Activated T-cell treated with anti-CD3 and anti-CD28 coated beads, Interleukin-2, amount 50 U/mL, for 1 hour (primary cell): ENCODE data around the gene TNFAIP1.
A peak's percentile ranks its signal among the peaks of the same experiment; 100 is the strongest.
"Not testable (repeated sequence)": the region's sequence is repeated elsewhere in the genome, so short reads cannot be mapped to it uniquely, and the experiment has no call there.

Experiments
- DNase-seq: peaks from one replicate; pipeline ENCODE4 v3.0.0-alpha.2; 2020

The TNFAIP1 gene, protein sequence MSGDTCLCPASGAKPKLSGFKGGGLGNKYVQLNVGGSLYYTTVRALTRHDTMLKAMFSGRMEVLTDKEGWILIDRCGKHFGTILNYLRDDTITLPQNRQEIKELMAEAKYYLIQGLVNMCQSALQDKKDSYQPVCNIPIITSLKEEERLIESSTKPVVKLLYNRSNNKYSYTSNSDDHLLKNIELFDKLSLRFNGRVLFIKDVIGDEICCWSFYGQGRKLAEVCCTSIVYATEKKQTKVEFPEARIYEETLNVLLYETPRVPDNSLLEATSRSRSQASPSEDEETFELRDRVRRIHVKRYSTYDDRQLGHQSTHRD

DNA sequence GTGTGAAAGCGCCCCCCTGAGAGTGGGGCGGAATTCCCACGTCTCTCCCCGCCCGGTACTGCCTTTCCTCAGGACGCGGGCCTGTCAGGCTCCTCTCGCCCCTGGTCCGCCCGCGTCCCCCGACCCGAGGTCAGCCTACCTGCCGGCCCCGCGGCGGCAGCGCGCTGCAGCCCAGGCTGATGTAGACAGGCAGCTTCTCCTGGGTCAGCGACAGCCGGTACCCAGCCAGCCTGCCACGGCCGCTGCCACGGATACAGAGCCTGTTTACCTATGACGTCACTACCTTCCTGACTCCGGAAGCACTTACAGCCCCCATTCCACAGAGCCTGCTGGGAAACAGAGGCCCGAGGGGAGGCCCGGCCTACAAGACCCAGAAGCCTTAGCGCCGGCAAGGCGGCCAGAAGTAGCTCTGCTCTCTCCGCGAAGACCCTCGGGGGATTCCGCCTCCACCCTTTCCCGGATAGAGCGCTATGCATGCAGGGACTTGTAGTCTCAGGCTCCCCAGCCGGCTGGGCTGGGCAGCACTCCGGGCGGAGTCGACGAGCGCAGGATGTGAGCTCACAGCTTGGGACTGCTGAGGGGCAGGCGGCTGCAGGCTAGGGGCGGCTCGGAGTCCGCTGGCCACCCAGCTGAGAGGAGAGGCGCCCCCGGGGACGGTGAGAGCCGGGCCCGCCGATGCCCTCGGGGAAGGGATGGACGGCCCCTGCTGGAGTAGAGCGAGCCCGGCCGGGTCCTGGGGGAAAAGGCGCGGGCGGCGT is at the start of gene TNFAIP1, which contains the start of gene IFT20:
Gene TNFAIP1, plus strand, starts transcription at position 561 of the 758 bp plus-strand sequence. CDS start 3,761 bp downstream, outside the sequence.
Gene IFT20, minus strand, starts transcription at position 272 of the 758 bp plus-strand sequence. CDS start 3,487 bp downstream, outside the sequence.
- DNase-seq = peak; percentile 93

DNA sequence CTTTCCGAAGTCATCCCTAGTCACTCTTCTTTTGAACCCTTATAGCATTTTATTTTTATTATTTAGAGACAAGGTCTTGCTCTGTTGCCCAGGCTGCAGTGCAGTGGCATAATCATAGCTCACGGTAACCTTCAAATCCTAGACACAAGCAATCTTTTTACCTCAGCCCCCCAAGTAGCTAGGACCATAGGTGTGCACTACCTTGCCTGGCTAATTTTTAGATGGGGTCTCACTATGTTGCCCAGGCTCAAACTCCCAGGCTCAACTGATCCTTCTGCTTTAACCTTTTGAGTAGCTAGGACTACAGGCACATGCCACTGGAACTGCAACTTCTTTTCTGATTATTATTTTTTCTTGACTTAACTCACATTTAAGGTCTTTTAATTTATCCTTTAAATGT is 49.6 kb upstream of the TNFAIP1 start:
- no peak for DNase-seq

DNA sequence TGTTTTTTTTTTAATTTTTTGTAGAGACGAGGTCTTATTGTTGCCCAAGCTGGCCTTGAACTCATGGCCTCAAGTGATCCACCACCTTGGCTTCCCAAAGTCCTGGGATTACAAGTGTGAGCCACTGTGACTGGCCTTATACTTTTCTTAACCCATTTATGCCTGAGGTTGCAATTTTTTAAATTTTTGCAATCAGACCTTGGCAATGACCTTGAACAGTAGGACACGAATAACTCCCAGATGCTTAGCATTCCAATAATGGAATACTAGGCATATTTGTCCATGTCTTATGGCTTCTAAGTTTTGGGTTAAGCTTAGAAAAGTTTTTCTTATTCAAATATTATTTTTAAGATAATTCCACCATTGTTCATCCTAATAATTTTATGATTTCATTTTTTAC is 44.9 kb upstream of the TNFAIP1 start:
- no peak for DNase-seq

DNA sequence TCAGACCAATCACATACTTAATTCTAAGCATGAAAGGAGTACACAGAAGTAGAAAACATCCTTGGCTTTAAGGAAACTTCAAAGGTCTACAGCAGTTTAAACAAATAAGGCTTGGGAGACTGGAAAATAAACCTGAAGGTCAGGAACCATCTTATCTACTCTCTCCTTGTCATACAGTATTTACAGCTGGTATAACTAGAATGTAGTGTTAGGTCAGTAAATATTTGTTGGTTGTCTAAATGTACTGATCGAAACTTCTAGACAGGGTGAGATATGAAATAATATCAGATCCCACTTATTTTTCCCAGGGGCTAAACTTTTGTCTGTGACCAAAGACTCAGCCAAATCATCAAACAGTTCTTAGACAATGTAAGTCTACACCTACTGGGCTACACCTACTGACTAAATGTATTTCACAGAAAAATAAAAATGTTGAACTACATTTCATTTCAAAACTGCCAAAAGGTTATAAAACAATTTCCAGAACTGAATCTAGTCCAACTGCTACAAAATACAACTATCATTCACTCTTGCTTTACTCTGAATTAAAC is 43.7 kb upstream of the TNFAIP1 start:
- no peak for DNase-seq

DNA sequence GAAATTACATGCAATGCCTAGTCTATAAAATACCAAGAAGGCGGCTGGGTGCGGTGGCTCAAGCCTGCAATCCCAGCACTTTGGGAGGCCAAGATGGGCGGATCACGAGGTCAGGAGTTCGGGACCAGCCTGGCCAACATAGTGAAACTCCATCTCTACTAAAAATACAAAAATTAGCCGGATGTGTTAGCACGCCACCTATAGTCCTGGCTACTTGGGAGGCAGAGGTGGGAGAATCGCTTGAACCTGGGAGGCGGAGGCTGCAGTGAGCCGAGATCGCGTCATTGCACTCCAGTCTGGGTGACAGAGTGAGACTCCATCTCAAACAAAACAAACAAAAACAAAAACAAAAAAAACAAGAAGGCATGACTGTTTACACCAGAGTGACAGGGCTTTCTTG is 42.7 kb upstream of the TNFAIP1 start:
- not testable (repeated sequence) for DNase-seq

DNA sequence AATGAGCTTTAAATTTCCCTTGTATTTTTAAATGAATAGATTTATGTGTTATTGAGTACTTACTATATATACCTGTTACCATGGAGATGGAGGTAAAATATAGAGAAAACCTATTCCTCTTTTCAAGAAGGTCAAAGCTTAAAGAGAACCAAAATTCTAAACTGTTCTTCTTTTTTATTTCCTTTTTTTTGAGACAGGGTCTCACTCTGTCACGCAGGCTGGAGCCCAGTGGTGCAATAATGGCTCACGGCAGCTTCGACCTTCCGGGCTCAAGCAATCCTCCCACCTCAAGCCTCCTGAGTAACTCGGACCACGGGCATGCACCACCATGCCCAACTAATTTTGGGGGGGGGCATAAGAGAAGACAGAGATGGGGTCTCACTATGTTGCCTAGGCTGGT is 41.6 kb upstream of the TNFAIP1 start:
- no peak for DNase-seq

DNA sequence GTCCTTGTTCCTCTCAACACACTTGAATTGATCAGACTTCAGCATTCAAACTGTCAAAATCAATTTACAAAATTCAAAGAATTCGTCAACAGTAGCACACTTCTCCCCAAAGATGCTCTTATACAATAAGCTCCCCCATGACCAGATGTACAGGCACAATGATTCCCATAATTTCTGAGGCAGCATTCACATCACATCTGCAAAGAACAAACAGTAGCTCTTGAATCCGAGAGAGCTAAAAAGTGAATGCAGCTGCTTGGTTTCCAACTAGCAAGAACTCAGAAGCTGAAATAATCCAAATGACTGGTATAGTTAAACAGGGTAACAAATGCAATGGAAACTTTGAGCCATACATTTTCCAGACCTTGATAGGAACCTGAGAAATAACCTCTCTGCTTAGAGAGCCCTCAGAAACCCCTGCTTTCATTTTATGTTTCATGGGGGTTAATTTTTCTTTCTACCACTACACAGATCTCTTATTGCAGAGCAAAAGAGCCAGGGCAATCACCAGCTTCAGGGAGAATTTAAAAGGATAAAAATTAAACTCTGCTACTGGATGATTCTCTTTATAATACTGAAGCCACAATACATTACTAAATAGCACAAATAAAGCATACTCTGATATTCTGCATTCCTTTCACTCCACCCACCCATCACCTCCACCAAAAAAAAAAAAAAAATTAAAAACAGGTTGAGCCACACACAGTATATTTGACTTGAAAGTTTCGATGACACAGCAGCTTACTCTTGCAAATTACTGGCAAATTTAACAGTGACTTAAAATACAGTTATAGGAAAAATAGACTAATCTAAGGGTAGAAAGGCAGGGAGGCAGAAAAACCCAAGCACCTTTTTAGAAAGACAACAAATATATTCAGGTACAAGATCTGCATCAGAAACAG is 39.6 kb upstream of the TNFAIP1 start:
- DNase-seq = no peak

DNA sequence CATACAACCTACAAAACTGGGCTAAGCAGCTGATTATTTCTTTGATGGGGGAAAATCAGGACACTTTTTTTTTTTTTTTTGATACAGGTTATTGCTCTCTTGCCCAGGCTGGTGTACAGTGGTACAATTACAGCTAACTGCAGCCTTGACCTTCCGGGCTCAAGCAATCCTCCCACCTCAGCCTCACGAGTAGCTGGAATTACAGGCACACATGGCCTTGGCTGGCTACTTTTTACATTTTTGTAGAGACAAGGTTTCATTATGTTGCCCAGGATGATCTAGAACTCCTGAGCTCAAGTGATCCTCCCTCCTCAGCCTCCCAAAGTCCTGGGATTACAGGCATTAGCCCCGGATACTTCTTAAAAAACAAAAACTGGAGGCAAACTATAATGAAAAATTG is 37.1 kb upstream of the TNFAIP1 start:
- no peak for DNase-seq

DNA sequence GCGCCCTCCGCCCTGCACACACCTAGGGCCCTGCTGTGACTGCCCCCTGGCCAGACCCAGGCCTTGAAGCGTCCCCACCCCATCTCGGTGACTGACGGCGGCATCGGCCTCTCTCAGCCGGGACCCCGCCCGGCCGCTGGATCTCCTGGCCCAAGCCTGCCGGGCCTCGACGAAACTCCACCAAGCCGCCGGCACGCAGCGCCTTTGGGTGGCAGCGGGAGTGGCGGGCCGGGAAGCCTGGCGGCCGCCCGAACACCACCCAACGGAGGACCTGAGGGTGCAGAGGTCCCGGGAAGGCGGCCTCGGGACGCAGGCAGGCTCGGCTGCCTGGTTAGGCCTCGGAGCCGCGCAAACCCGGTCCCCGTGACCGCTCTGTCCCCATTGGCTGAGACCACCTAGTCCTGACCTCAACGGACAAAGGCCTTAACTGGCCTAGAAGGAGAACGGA is 28.6 kb upstream of the TNFAIP1 start:
- no peak for DNase-seq

DNA sequence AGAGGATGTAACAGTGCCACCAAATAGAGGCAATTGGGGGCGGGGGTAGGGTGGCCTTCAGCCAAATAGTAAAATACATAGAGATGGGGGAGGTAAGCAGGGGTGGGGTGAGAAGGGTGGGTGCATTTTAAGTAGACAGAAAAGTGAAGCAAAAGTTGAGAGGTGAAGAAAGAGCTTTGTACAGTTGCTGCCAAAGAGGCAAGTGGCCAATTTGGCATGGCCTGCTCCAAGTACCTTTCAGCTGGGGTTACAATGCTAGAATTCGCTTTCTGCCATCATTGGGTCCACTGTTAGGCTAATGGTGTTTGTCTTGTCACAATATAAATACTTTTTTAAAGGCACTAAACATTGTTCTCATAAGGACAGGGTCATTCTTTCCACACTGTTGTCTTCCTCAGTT is 21.7 kb upstream of the TNFAIP1 start:
- no peak for DNase-seq

DNA sequence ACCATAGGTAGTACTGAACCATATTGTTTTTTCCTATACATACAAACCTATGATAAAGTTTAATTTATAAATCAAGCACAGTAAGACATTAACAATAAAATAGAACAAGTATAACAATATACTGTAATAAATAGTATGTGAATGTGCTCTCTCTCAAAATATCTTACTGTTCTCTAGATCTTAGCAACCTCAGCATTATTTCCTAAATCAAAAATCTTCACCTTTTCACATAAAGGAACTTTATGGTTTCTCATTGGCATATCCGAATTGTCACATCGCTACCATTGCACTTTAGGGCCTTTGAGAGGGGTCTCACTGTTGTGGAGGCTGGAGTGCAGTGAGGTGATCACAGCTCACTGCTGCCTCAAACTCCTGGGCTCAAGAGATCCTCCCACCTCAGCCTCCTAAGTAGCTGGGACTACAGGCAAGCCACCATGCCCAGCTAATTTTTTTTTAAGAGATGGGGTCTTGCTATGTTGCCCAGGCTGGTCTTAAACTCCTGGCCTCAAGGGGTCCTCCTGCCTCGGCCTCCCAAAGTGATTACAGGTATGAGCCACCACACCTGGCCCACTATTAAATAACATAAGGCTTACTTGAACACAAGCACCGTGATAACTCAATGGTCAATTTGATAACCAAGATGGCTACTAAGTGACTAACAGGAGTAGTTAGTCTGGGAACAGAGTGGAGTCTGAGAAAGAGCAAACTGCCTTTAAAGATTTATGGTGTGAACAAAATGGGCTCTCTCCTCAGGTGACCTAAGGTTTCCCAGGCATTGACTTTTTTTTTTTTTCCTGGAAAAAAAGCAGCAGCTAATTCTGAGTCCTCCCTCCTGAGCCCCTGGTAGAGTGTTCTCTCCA is 19.5 kb upstream of the TNFAIP1 start:
- DNase-seq = no peak

DNA sequence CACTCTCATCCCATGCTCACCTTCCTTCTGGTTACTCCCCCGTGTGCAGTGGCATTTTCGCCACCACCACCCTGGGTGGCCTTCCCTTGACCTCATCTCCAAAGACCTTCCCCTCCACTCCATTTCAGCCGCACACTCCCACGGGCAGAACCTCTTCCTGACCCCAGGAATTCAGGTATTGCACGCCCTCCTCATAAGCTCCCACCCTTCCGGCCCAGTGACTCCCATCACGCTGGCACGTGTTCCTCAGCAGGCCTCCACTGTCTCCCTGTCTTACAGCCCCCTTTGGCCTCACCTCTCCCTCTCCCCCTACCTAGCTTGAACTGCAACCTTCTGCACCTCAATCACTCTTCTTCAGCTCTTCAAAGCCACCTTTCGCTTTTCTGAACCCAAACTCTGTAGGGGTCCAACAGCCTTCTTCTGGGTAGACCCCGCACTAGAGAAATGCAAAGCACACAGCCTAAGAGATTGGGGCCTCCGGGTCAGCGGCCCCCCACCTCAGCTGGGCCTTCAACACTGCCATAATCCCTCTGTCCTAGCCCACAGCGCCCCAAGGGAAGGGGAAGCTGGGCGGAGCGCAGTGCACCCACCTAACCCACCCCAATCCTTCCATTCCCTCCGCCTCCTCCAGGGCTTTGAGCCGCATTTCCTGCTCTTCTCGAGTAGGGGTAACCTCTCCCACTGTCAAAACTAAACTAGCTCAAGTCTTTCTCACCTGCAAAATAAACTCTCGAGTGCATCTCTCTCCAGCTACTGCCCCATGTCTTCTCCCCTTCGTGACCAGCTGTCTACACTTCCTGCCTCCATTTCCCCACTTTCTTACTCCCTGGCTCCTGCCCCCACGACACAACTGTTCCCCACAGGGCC is 18.2 kb upstream of the TNFAIP1 start:
- DNase-seq = no peak

DNA sequence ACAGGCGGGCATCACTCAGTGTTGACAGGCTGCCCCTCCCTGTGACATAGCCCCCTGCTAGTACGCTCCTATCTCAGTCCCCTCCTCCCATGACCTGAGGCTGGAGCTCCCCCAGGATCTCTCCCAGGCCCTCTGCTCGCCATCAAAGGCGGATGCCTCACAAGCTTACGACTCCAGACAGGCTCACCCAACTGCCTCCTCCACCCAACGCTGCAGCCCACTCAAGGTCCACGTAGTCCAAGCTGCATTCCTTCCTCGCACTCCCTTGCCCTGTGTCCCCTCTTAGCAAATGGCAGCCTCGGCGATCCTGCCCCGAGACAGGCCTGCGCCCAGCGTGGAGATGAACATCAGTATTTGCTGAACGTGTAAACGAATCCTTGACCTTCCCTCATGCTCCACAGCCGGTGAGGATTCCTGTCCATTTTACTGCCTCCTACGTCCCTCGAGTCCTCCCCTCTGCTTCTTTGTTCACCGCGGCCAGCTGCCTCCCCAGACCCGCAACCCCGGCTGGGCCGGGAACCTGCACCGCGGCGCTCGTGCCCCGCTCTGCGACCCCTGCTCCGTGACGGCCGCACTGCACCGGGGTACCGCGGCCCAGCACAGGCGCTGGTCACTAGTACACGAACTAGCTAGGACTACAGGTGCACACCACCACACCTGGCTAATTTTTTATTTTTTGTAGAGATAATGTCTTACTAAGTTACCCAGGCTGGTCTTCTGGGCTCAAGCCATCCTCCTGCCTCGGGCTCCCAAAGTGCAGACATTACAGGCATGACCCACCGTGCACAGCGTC is 17.4 kb upstream of the TNFAIP1 start:
- no peak for DNase-seq

DNA sequence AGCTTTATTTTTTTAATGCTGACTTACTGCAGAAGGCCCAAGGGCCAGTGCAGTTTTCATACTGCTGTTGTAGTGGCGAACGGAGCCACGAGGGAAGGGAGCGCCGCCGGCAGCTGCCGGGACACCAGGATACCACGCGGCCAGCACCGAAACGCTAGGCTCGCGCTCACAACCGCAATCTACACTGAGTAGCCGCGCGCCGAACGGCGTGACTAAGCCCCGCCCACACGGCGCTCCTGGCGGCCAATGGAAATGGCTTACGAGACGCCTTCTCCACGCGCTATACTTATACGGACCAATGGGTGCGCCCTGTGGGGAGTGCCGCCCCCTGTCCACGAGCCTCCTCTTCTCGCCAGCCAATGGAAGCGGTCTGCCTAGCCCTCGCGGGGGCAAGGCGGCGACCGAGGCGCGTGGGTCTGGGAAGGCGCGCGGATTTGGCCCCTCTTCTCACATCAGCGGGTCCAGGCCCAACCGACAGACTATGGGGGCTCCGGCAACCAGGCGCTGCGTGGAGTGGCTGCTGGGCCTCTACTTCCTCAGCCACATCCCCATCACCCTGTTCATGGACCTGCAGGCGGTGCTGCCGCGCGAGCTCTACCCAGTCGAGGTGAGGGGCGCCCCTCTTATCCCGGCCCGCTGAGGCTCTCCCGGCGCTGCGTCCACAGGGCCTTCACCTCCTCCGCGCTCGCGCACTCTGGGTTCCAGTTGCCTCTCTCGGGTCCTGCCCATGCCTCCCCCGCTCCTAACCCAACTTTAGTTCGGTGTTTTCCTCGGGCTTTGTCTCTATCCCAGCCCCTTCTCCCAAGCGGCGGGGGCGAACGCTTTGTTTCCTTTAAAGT is 16.6 kb upstream of the TNFAIP1 start, which contains the start of gene TMEM97:
Gene TMEM97, plus strand, starts transcription at position 442 of the 839 bp plus-strand sequence. Its CDS starts 40 bp downstream, at position 482.
- peak; percentile 90 for DNase-seq

DNA sequence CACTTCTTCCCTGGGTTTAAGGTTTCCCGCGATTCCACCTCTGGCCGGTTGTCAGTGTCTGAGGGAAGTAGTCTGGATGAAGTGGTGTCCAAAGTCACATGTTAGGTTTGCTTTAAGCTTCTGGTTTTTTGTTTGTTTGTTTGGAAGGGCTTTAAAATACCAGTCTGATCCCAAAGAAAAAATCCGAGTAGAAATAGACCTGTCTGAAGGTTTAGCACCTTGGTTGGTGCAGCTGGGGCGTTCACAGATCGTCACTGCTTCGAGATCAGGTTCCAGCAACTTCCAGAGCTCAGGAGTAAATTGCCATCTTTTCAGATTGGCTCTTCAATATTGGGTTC is 16.0 kb upstream of the TNFAIP1 start:
- DNase-seq = no peak

DNA sequence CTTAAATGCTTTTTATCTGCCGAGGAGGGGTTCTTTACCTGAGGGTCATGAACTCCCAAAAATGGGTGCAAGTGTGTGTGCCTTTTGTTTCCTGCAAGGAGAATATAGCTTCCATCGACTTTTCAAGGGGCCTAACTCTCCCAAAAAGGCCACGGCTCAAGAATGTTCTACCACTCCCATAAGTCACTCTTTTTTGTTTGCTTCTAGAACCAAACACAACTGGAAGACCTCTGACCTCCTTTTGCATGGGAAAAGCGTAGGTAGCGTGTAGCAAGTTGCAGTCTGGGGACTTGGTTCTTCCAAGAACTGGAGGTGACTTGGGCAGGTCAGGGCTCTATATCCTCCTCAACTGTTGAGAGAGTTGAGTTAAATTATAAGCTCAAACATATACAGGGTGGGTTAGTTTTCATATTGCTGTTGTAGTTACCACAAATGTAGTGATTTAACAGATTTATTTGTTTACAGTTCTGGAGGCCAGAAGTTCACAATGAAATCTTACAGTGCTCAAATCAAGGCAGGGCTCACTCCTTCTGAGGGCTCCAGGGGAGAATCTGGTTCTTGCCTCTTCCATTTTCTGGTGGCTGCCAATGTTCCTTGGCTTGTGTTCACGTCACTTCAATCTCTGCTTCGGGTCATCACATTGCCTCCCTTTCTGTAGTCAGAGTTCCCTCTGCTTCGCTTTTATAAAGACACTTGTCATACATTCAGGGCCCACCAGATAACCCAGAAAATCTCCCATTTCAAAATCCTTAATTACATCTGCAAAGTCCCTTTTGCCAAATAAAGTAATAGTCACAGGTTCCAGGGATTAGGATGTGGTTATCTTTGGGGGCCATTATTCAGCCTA is 15.1 kb upstream of the TNFAIP1 start:
- DNase-seq = no peak

DNA sequence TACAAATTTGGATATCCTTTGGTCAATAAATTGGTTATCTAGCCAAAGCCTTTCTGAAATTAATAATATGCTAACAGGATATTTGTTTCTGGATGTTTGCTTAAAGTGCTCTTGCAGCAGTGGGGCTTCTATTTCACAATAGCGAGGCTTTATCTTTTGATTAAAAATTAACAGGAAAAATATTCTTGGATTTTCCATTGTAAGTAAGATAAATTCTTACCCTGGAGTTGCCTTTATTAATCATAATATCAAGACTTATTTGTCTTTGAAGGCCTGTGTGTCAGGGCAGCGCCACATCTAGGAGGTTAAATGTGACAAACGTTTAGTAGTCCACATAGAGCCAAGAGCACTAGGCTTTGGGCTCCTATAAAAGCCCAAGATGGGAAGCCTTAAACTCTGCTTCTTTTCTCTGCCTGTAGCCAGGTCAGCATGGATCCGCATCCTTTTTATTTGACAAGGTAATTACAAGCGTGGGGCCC is 11.3 kb upstream of the TNFAIP1 start:
- no peak for DNase-seq

DNA sequence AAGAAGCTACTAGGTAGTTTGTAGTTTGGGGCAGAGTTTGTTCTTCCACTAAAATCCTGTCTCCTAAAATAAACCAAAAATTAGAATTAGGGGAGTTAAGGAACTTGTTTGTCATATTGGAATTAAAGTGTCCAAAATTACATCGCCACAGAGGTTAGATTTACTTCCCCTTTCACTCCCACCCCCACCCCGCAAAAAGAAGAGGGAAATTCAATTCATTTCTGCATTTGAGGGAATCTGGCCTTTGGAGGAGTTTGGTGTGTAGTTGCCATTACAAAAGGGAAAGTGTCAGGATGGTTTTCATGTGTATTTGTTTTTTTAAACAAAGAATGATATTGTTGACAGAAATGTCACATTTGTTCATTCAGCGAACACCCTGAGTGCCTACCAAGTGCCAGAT is 10.8 kb upstream of the TNFAIP1 start:
- no peak for DNase-seq
